ENCODE results near the gene CPTP.

DNA sequence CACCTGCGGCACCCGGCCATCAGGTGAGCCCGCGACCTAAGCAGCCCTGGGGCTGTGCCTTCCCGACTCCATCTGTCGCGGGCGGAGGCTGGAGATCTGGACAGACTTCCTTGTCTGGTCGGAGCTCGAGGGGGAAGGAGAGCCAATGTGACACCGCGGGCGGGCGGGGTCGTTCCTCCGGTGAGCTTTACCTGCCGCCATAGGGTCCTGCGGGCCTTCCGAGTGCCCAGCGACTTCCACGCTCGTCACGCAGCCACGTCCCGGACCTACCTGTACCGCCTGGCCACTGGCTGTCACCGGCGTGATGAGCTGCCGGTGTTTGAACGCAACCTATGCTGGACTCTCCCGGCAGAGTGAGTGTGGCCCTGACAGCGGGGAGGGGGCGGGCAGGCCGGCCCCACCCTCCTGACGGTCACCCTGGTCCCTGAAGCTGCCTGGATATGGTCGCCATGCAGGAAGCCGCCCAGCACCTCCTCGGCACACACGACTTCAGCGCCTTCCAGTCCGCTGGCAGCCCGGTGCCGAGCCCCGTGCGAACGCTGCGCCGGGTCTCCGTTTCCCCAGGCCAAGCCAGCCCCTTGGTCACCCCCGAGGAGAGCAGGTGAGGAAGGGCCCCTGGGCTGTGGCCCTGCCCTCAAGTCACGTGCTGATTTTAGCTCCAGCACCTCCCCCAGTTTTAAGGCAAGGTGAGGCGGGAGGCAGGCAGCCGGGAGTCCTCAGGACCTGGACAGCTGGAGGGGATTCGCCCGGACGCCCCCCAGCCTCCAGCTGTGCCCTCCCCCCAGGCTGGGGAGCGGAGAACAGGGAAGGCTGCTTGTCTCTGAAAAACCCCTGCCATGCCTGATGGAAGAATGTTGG, 15.1 kb upstream of the CPTP start:
- TF ChIP-seq, protein P1, sequence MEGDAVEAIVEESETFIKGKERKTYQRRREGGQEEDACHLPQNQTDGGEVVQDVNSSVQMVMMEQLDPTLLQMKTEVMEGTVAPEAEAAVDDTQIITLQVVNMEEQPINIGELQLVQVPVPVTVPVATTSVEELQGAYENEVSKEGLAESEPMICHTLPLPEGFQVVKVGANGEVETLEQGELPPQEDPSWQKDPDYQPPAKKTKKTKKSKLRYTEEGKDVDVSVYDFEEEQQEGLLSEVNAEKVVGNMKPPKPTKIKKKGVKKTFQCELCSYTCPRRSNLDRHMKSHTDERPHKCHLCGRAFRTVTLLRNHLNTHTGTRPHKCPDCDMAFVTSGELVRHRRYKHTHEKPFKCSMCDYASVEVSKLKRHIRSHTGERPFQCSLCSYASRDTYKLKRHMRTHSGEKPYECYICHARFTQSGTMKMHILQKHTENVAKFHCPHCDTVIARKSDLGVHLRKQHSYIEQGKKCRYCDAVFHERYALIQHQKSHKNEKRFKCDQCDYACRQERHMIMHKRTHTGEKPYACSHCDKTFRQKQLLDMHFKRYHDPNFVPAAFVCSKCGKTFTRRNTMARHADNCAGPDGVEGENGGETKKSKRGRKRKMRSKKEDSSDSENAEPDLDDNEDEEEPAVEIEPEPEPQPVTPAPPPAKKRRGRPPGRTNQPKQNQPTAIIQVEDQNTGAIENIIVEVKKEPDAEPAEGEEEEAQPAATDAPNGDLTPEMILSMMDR (IDR thresholded peaks at IDR 0.05), result no peak
- no peak for TF ChIP-seq EZH2 (IDR thresholded peaks at IDR 0.05)

All from neural progenitor cell (in vitro differentiated cells).